Inferior parietal cortex (tissue), 1 donor: ENCODE results near the gene PDE4B.
"Not testable (repeated sequence)": the region's sequence is repeated elsewhere in the genome, so short reads cannot be mapped to it uniquely, and the experiment has no call there.

Source experiments
- DNase-seq: peaks from one replicate; pipeline ENCODE4 v3.0.0-alpha.2; 2016; ENCODE audit errors: extremely low spot score

The PDE4B gene

GRCh38 chr1:66134004-66134403 lies 341.3 kb downstream of the PDE4B start:
- DNase-seq = no peak

- DNase-seq = no peak
Observed at GRCh38 chr1:66135161-66135560, 342.5 kb downstream of the PDE4B start.

- not testable (repeated sequence) for DNase-seq
Observed at GRCh38 chr1:66136423-66136822, 343.7 kb downstream of the PDE4B start.

GRCh38 chr1:66137235-66137634 lies 344.5 kb downstream of the PDE4B start:
- DNase-seq = no peak

GRCh38 chr1:66138613-66139012 lies 345.9 kb downstream of the PDE4B start:
- DNase-seq = no peak

GRCh38 chr1:66140072-66140471 lies 347.4 kb downstream of the PDE4B start:
- no peak for DNase-seq

GRCh38 chr1:66143651-66144050 lies 351.0 kb downstream of the PDE4B start:
- no peak for DNase-seq

- no peak for DNase-seq
Observed at GRCh38 chr1:66147226-66147835, 354.6 kb downstream of the PDE4B start.

GRCh38 chr1:66152034-66152433 lies 359.3 kb downstream of the PDE4B start:
- no peak for DNase-seq

GRCh38 chr1:66154394-66154793 lies 361.7 kb downstream of the PDE4B start:
- DNase-seq = no peak

GRCh38 chr1:66156144-66156543 lies 363.4 kb downstream of the PDE4B start:
- DNase-seq = peak; percentile 68

- no peak for DNase-seq
Observed at GRCh38 chr1:66159800-66160199, 367.1 kb downstream of the PDE4B start.

- DNase-seq = no peak
Observed at GRCh38 chr1:66160719-66161118, 368.0 kb downstream of the PDE4B start.

- DNase-seq = no peak
Observed at GRCh38 chr1:66166753-66167152, 374.1 kb downstream of the PDE4B start.

- no peak for DNase-seq
Observed at GRCh38 chr1:66167267-66167666, 374.6 kb downstream of the PDE4B start.

- DNase-seq = no peak
Observed at GRCh38 chr1:66168467-66168887, 375.8 kb downstream of the PDE4B start.

GRCh38 chr1:66168948-66169671 lies 376.4 kb downstream of the PDE4B start:
- DNase-seq = peak; percentile 51

- peak; percentile 53 for DNase-seq
Observed at GRCh38 chr1:66172272-66172671, 379.6 kb downstream of the PDE4B start.

- no peak for DNase-seq
Observed at GRCh38 chr1:66175098-66175497, 382.4 kb downstream of the PDE4B start.

- DNase-seq = no peak
Observed at GRCh38 chr1:66175581-66175980, 382.9 kb downstream of the PDE4B start.

- no peak for DNase-seq
Observed at GRCh38 chr1:66176012-66176715, 383.5 kb downstream of the PDE4B start.

GRCh38 chr1:66176832-66177231 lies 384.1 kb downstream of the PDE4B start:
- no peak for DNase-seq

- DNase-seq = no peak
Observed at GRCh38 chr1:66177510-66177909, 384.8 kb downstream of the PDE4B start.
